Measurements from ENCODE around the gene RASSF4.

RASSF4 gene

DNA sequence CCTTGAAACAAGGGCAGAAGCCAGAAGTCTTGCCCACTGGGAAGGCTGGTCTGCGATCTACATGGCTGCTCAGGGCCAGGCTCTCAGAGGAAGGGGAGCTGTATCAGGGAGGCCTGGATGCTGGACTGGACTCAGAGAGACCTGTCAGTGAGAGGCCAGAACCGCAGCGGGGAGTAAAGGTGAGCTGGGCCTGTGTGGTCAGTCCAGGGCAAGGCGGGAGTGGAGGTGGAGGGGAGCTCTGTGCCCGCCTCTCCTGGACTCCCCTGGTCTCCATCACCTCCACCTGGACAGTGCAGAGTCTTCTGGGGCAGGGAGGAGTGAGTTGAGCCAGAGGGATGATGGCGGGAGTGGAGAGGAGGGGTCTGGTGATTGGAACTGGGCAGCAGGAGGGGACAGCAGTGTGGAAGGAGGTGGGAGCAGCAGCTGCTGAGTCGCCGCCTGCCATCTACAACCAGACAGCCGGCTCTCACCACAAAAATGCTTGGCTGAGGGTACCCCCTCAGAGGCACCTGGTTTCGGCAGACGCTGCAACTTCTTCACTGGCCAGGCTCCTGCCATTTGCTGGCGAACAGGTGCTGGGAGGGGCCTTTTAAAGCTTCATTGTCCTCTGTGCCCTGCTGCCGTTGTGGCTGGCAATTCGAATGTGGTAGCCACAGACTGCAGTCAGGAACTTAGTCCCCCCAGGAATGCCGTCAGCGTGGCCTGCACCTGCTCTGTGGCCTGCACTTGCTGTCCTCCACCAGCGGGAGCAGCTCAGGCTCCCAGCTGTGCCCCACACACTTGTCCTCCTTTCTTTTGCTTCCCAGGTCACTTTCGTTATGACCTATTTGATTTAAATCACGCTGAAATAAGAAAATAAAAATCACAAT lies 3.5 kb downstream of the RASSF4 start:
- DNase-seq (ENCODE audit: low read depth): no peak

DNA sequence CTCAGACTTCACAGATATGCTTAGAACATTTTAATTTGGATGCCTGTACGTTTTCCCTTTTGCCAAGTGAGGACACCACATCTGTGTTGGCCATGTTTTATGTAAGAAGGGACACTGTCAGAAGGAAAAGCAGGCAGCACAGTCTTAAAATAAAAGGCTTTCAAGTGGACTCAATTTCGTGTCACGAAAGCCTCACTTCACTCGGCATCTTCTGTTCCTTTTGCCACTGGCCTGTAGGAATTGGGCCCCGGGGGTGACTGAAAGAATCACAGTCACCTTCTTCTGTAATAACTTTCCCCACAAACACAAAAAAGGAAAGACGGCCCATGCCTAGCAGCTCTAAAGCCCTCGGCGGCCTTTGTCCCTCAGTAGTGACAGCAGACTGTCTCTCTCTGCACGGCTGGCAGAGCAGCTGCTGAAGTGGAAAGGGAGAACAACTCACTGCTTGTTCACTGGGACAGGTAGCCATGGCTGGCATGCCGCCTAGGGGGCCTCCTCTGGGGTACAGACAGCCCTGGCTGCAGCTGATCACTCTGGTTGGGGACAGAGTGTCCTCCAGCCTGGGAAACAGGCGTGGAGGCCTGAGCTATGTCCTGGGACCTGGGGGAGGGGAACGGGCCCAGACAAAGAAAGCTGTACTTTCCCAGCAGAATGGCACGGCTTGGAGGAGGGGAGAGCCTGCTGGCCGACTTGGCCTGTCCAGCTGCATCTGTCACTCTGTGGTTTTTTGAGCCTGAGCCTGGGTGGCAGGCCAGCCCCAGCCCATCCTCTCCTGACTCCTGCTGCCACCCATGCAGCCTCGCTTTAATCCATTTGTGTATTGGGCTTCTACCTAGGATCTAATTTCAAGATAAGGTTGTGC lies 4.4 kb downstream of the RASSF4 start:
- no peak for DNase-seq (ENCODE audit: low read depth)

GRCh38 chr10:44965104-44965503 lies 5.5 kb downstream of the RASSF4 start:
- no peak for DNase-seq (ENCODE audit: low read depth)

DNA sequence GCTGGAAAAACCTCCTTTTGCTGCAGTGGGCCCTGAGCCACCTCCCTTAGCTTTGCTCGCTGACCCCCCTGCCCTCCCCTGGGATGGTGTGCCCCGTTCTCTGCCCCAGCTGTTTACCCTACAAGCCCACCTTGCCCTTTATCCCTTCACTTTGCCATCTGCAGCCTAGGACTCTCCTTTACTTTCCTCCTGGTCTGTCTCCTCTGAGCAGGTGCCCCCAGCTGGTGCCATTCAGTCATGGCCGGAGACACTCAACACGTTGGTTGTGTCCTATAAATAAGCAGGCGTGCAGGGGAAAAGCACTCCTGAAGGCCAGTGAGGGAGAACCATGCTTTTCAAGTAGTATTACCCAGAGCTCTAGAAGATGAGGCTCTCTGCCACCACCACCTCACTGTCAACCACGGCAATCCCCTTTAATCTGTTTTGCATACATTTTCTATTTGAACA lies 6.1 kb downstream of the RASSF4 start:
- no peak for DNase-seq (ENCODE audit: low read depth)

GRCh38 chr10:44966129-44966815 lies 6.7 kb downstream of the RASSF4 start:
- no peak for DNase-seq (ENCODE audit: low read depth)

DNA sequence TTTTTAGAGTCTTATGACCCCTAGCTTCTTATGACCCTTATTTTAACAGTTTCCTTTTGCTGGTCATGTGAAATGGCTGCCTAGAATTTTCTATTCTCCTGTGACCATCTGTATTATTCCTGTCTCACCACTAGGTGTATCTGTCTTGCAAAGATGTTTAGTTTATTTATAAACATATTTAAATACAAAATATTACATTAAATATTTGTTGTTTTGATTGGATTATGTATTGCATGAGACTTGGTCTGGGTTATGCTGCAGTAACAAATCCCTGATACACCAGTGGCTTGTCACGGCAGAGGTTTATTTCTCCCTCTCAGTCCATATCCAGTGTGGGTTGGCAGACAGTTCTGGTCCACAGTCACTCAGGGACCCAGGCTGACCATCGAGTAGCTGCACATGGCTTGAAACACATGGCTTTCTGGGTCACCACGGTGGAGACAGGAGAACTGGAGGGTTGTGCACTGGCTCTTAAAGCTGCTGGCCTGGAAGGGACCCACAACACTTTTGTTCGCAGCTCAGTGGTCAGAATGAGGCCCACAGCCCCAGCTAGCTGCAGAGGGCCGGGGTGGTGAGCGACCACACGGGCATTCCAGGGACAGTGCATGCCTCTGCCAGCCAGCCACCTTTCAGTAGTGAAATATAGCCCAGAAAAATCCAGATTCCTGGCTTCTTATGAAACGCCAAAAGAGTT lies 7.4 kb downstream of the RASSF4 start:
- no peak for DNase-seq (ENCODE audit: low read depth)

GRCh38 chr10:44967616-44968015 lies 8.0 kb downstream of the RASSF4 start:
- DNase-seq (ENCODE audit: low read depth): no peak

GRCh38 chr10:44968091-44968490 lies 8.5 kb downstream of the RASSF4 start:
- no peak for DNase-seq (ENCODE audit: low read depth)

DNA sequence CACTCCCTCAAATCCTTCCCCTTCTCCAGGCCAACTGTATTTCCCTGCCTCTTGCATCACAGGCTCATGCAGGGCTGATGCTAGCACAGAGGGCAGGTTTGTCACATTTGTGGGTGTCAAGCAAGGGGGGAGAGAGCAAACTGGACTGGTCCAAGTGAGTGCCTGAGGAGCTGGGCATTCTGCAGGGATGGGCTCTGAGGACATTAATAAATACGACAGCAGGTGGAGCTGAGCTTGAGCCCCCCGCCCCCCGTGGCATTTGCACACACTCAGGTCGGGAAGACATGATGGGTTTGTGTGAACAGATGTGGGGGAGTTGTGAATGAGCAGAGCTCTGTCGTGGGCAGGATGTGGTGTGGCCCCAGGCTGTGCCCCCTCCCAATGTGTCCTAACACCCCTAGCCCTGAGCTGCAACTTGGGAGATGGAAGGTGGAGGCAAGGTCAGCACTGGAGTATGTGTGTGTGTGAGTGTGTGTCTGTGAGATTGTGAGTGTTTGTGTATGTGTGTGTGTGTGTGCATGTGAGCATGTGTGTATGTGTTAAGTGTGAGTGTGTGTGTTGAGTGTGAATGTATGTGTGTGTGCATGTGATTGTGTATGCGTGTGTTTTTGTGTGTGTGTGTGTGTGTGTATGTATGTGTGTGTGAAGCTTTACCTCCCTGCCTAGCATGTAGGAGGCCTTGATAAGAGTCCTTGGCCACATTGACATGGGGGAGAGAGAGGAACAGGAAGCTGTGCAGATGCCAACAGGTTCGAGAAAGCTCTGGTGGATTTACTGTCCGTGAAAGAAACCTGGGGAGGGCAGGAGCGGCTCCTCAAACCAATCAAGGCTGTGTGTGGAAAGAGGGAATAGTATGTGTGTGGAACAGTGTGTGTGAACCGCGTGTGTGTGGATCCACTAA lies 9.1 kb downstream of the RASSF4 start:
- no peak for DNase-seq (ENCODE audit: low read depth)

- no peak for DNase-seq (ENCODE audit: low read depth)
Observed at GRCh38 chr10:44969854-44970253, 10.3 kb downstream of the RASSF4 start.

DNA sequence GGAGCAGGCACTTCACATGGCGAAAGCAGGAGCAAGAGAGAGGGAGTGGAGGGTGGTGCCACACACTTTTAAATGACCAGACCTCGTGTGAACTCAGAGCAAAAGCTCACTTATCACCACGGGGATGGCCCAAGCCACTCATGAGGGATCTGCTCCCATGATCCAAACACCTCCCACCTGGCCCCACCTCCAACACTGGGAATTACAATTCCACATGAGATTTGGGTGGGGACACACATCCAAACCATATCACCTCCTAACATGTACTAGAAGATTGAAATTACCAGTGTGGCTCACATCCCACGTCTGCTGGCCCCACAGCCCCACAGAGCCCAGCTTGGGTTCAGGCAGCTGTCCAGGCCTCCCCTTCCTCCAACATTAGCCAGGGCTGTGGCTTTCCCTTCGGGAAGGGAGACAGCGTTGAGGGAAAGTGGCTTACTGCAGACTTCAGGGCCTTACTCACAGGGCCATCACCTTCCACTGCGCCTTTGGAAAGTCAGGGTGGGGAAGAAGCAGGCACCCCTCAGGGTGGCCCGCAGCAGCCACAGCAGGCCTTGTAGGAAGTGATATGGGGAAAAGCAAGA lies 11.3 kb downstream of the RASSF4 start:
- DNase-seq (ENCODE audit: low read depth): no peak

- no peak for DNase-seq (ENCODE audit: low read depth)
Observed at GRCh38 chr10:44971434-44971833, 11.8 kb downstream of the RASSF4 start.

- DNase-seq (ENCODE audit: low read depth): no peak
Observed at GRCh38 chr10:44971935-44972757, 12.5 kb downstream of the RASSF4 start.

GRCh38 chr10:44972874-44973306 lies 13.3 kb downstream of the RASSF4 start:
- DNase-seq (ENCODE audit: low read depth): no peak

DNA sequence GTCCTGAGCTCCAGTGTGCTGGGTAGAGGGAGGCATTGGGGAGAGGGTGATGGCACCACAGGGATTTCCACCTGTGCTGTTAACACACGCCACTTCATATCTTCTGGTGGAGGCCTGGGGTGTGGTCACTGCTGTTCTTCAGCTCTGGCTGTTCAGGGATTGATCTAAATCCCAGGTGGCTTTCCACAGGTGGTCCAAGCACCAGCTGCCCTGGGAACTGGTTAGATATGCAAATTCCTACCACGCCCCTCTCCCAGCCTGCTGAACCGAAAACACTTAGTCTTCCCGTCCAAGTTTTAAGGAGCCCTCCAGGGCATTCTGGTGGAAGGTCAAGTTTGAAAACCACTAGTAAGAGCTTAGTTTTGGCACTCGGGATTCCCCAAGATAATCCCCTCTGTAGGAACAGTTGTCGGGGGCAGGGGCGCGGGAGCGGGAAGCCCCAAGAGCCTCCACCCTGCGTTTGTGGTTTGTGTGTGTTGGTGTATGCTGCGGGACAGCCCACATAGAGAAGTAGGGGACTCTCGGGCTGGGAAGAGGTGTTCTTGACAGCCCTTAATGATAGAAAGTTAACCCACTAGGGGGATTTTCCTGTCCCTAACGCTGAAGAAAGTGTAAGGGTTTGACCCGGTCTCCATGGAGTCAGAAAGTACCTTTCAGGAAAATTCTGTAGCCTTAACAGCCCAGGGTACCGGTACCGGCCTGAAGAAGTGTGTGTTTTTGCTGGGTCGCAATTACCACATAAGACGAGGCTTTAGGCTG lies 13.9 kb downstream of the RASSF4 start:
- no peak for DNase-seq (ENCODE audit: low read depth)

DNA sequence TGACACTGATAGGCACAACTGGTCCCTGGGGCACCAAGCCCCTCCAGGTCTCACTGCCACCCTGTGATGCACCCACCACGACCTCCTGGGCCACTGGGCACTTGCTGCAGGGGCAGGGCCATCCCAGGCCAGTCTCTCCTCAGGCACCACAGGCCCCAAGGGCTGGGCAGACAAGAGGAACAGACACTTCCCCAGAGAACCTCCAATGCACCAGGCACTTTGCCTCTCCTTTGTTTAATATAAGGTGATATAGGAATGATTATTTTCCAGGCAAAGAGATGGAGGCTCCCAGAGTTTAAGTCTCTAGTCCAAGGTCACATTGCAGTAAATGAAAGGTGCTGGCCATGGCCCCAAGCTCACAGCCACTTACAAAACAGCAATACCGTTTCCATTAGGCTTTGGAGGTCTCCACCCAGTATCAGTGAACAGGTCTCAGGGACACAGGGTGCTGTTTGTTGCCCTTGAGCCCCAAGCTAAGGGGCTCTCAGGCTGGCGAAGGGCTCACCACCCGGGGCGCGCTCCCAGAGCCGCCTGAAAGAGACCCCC lies 14.6 kb downstream of the RASSF4 start:
- no peak for DNase-seq (ENCODE audit: low read depth)

DNA sequence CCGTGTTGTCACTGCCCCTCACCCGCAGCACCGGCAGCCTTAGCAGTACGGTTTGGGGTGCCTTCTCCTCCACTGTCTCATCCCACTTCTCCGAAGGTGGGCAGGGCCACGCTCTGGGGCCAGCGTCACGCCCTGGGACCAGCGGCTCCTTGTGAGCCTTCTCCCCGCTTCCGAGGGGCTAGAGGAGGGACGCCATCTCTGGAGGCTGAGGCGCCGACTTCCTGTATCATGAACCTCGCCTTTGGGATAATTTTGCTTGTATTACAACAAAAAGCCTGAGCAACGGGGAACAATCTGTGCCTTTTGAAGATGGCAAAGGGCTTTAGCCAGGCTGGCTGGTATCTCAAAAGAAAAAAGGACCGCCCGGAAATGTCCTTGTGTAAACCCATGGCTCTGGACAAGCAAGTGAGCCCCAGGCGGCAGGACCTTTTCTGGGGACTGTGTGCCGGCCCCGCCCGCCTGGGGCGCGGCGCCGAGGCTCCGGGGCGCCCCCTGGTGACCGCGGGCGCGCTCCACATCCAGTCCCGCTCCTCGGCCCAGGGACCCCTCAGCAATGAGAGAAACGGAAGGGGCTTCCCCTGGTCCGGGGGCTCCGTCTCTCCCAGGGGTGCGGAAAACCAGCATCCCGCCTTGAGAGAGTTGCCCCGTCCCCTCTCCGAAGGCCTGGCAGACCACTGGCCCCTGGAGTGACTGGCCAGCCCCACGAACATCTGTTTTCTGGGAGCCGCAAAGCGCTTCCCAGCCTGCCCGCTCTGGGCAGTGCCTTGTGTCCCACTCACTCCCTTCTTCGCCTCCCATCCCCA lies 15.2 kb downstream of the RASSF4 start:
- DNase-seq (ENCODE audit: low read depth): peak; percentile 32

Measured in stimulated activated CD8-positive, alpha-beta memory T cell treated with anti-CD3 and anti-CD28 coated beads, Interleukin-7, amount 100 ng/mL, for 24 hours (primary cell).